K562 (cell line): ENCODE results near the gene SERPINA10. TPM values are rescaled to one million over a fixed set of nuclear protein-coding genes. Genes with fewer than 3 reads are reported as not detected.

ENCODE experiments used
- CBX1 ChIP-seq: sonication (generic); IDR thresholded peaks from 2 replicates; pipeline ENCODE4 v1.6.1; 2016; ENCODE audit warnings: antibody characterized with exemption, low read depth, mild to moderate bottlenecking
- SIRT6 ChIP-seq: IDR thresholded peaks from one replicate; pipeline ENCODE4 v1.6.1; 2012; ENCODE audit warnings: low read depth, mild to moderate bottlenecking, control low read depth, inconsistent platforms, low read length, moderate library complexity
- SMAD3 ChIP-seq: fragments of 450-650 bp; formaldehyde crosslinking; conservative IDR thresholded peaks from 2 replicates; pipeline ENCODE4 v1.4.0; 2020; ENCODE audit warnings: mild to moderate bottlenecking
- polyA plus RNA-seq, 8 experiments: library from polyadenylated mRNA; depleted of rRNA in 4 of 8; stranded (reverse) in 5 of 8; unstranded in 3 of 8; fragments of >200 nt; fragmentation: Nextera tagmentation in 2 of 8; fragmentation: Illumina TruSeq in 1 of 8; extraction: Ambion mirVana in 2 of 8; extraction: Trizol in 1 of 8; gene quantifications; 2 replicates each; pipeline versions ENCODE4 v1.2.1 to v1.2.3, GENCODE V29; 2011 to 2014; ENCODE audit warnings: inconsistent platforms in 1 of 8, missing spikeins in 1 of 8
- total RNA-seq, 7 experiments: library from RNA; depleted of rRNA in 6 of 7; stranded (reverse); fragments of >200 nt in 6 of 7; fragmentation: Illumina TruSeq in 2 of 7; extraction: Trizol in 2 of 7; gene quantifications; 2 replicates each; pipeline versions ENCODE4 v1.2.1 to v1.2.3, GENCODE V29; 2011 to 2021; ENCODE audit warnings: low replicate concordance in 1 of 7
- TF ChIP-seq, protein P1 (sequence below): fragments of 250-450 bp; sonication (Bioruptor Pico); IDR thresholded peaks from 2 replicates; pipeline ENCODE4 v1.8.0; 2022; ENCODE audit warnings: inconsistent platforms, mild to moderate bottlenecking, moderate library complexity, borderline replicate concordance
- TF ChIP-seq, protein P2 (sequence below): fragments of 450-650 bp; IDR thresholded peaks from 2 replicates; pipeline ENCODE4 v1.6.1; 2018; ENCODE audit warnings: mild to moderate bottlenecking, low read depth; ENCODE audit not compliant: partially characterized antibody
- TF ChIP-seq, protein P3 (sequence below): fragments of 450-650 bp; IDR thresholded peaks from 2 replicates; pipeline ENCODE4 v1.6.1; 2016; ENCODE audit warnings: low read depth
- TF ChIP-seq, protein P4 (sequence below): fragments of 450-650 bp; IDR thresholded peaks from 2 replicates; pipeline ENCODE4 v1.6.1; 2017; ENCODE audit warnings: antibody characterized with exemption

SERPINA10 gene
- total and polyA plus RNA-seq, 9 of the 15 experiments (the other 6 are each of a cell fraction or from before 2014, with no cell fraction given) = not detected

DNA sequence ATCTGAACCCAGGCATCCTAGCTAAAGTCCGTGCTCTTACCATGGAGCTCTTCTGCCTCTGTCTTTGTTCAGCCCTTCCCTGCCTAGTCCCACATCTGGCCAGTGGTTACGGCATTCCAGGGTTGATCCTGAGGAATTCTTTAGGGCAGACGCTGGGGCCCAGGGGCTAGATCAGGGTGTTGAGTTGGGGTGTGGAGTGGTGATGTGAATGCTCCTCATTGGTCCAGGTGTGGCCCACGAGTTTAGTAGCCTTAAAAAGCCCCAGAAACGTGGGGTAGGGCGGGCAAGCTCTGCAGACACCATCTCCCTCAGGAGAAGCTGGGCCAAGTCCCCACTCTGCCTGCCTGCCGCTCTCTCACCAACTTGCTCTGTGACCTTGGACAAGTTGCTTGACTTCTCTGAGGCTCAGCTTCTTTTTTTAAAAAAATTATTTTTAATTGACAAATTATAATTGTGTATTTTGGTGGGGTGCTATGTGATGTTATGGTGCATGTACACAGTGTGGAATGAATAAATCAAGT, 39.1 kb upstream of the SERPINA10 start (continued):
- TF ChIP-seq, protein P1, sequence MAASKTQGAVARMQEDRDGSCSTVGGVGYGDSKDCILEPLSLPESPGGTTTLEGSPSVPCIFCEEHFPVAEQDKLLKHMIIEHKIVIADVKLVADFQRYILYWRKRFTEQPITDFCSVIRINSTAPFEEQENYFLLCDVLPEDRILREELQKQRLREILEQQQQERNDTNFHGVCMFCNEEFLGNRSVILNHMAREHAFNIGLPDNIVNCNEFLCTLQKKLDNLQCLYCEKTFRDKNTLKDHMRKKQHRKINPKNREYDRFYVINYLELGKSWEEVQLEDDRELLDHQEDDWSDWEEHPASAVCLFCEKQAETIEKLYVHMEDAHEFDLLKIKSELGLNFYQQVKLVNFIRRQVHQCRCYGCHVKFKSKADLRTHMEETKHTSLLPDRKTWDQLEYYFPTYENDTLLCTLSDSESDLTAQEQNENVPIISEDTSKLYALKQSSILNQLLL = no peak
- TF ChIP-seq, protein P2, sequence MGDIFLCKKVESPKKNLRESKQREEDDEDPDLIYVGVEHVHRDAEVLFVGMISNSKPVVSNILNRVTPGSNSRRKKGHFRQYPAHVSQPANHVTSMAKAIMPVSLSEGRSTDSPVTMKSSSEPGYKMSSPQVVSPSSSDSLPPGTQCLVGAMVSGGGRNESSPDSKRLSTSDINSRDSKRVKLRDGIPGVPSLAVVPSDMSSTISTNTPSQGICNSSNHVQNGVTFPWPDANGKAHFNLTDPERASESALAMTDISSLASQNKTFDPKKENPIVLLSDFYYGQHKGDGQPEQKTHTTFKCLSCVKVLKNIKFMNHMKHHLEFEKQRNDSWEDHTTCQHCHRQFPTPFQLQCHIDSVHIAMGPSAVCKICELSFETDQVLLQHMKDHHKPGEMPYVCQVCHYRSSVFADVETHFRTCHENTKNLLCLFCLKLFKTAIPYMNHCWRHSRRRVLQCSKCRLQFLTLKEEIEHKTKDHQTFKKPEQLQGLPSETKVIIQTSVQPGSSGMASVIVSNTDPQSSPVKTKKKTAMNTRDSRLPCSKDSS = no peak
- TF ChIP-seq, protein P3, sequence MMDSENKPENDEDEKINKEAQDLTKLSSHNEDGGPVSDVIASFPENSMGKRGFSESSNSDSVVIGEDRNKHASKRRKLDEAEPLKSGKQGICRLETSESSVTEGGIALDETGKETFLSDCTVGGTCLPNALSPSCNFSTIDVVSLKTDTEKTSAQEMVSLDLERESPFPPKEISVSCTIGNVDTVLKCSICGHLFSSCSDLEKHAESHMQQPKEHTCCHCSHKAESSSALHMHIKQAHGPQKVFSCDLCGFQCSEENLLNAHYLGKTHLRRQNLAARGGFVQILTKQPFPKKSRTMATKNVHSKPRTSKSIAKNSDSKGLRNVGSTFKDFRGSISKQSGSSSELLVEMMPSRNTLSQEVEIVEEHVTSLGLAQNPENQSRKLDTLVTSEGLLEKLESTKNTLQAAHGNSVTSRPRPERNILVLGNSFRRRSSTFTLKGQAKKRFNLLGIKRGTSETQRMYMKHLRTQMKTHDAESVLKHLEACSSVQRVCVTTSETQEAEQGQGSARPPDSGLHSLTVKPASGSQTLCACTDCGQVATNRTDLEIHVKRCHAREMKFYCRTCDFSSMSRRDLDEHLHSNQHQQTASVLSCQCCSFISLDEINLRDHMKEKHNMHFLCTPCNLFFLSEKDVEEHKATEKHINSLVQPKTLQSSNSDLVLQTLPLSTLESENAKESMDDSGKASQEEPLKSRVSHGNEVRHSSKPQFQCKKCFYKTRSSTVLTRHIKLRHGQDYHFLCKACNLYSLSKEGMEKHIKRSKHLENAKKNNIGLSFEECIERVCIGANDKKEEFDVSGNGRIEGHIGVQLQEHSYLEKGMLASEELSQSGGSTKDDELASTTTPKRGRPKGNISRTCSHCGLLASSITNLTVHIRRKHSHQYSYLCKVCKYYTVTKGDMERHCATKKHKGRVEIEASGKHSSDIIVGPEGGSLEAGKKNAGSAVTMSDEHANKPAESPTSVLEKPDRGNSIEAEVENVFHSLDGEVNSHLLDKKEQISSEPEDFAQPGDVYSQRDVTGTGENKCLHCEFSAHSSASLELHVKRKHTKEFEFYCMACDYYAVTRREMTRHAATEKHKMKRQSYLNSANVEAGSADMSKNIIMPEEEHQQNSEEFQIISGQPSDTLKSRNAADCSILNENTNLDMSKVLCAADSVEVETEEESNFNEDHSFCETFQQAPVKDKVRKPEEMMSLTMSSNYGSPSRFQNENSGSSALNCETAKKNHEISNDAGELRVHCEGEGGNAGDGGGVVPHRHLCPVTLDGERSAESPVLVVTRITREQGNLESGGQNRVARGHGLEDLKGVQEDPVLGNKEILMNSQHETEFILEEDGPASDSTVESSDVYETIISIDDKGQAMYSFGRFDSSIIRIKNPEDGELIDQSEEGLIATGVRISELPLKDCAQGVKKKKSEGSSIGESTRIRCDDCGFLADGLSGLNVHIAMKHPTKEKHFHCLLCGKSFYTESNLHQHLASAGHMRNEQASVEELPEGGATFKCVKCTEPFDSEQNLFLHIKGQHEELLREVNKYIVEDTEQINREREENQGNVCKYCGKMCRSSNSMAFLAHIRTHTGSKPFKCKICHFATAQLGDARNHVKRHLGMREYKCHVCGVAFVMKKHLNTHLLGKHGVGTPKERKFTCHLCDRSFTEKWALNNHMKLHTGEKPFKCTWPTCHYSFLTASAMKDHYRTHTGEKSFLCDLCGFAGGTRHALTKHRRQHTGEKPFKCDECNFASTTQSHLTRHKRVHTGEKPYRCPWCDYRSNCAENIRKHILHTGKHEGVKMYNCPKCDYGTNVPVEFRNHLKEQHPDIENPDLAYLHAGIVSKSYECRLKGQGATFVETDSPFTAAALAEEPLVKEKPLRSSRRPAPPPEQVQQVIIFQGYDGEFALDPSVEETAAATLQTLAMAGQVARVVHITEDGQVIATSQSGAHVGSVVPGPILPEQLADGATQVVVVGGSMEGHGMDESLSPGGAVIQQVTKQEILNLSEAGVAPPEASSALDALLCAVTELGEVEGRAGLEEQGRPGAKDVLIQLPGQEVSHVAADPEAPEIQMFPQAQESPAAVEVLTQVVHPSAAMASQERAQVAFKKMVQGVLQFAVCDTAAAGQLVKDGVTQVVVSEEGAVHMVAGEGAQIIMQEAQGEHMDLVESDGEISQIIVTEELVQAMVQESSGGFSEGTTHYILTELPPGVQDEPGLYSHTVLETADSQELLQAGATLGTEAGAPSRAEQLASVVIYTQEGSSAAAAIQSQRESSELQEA = no peak
- TF ChIP-seq, protein P4, sequence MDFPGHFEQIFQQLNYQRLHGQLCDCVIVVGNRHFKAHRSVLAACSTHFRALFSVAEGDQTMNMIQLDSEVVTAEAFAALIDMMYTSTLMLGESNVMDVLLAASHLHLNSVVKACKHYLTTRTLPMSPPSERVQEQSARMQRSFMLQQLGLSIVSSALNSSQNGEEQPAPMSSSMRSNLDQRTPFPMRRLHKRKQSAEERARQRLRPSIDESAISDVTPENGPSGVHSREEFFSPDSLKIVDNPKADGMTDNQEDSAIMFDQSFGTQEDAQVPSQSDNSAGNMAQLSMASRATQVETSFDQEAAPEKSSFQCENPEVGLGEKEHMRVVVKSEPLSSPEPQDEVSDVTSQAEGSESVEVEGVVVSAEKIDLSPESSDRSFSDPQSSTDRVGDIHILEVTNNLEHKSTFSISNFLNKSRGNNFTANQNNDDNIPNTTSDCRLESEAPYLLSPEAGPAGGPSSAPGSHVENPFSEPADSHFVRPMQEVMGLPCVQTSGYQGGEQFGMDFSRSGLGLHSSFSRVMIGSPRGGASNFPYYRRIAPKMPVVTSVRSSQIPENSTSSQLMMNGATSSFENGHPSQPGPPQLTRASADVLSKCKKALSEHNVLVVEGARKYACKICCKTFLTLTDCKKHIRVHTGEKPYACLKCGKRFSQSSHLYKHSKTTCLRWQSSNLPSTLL = no peak
- TF ChIP-seq CBX1 (no peak), SIRT6 (no peak), SMAD3 (CRISPR knock-in tag) (no peak)
